HG03103 (cell line): ENCODE measurements around the gene IL10RB.
"Not testable (repeated sequence)": the region's sequence is repeated elsewhere in the genome, so short reads cannot be mapped to it uniquely, and the experiment has no call there.

Experiments used
- ATAC-seq: cut with Tn5 transposase; IDR thresholded peaks from one replicate; pipeline ENCODE4 v1.9.1; 2021; ENCODE audit warnings: low read depth; ENCODE audit not compliant: unreplicated experiment

IL10RB gene

DNA sequence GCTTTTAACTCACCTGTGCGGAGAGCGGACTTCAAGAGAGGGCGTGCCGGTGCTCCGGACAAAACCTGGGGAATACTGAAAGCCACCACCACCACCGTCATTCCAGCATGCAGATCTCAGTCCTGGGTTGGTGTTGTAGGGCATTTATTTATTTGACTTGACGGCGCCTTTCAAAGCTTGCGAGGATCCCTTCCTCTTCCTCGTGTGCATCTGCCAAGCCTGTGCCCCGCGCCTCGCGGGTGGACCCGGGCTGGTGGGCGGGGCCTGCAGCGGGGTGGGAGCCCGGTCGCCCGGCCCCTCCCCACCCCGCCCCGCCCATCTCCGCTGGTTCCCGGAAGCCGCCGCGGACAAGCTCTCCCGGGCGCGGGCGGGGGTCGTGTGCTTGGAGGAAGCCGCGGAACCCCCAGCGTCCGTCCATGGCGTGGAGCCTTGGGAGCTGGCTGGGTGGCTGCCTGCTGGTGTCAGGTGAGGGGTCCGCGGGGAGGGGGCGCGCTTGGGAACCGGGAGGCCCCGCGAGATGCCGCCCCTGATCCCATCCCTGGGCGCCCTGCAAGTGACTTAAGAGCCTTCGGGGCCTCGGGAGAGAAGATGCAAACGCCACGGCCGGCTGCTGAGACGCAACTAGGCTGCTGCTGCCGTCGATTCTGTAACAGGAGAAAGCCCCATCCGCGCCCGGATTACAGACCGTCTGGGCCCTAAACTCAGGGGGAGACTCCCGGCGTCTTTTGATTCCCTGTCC, at the start of gene IL10RB:
Gene IL10RB, plus strand, starts transcription at position 318 of the 739 bp plus-strand sequence. Its CDS starts 99 bp downstream, at position 417.
- ATAC-seq = no peak

DNA sequence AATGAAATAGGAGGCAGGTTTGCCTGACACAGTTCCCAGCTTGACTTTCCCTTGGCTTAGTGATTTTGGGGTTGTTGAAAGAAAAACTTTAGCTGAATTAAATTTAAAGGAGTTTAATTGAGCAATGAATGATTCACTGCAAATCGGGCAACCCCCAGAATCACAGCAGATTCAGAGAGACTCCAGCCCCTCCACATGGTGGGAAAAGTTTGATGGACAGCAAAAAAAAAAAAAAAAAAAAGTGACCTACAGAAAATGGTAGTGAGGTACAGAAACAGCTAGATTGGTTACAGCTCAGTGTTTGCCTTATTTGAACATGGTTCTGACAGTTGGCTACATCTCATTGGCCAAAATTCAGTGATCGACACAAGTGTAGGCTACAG, 49.0 kb upstream of the IL10RB start:
- no peak for ATAC-seq

DNA sequence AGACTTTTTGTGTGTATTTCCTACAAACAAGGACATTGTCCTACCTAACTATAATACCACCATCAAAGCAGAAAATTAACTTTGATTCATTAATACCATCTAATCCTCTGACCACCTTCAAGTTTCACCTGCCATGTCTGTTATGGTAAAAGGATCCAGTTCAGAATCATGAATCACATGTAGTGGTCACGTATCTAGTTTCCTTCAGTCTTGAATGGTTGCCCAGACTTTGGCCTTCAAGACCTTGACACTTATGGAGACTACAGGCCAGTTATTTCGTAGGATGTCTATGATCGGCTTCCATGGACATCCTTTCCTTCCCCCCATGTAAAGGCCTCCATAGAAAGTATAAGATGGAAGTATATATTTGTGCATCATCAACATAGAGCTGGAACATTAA, 46.9 kb upstream of the IL10RB start:
- no peak for ATAC-seq

DNA sequence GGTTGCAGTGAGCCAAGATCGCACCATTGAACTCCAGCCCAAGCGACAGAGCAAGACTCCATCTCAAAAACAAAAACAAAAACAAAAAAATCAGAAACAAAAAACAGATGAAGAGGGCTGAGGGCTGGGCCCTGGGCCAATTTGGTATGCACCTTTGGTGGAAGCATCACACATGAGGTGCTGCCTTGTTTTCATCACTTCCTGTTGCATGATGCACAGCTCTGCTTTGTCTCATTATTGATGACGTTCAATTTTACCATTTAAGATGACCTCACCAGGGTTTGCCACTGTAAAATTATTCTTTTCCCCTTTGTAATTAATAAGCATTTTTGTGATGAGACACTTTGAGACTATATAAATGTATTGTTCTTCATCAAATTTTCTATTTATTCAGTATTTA, 46.2 kb upstream of the IL10RB start:
- ATAC-seq = no peak

DNA sequence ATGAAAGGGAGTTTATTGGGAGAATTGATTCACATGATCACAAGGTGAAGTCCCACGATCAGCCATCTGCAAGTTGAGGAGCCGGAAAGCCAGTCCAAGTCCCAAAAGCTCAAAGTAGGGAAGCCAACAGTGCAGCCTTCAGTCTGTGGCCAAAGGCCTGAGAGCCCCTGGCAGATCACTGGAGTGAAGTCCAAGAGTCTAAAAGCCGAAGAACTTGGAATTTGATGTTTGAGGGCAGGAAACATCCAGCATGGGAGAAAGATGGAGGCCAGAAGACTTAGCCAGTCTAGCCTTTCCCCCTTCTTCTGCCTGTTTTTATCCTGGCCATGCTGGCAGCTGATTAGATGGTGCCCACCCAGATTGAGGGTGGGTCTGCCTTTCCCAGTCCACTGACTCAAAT, 40.8 kb upstream of the IL10RB start:
- not testable (repeated sequence) for ATAC-seq

DNA sequence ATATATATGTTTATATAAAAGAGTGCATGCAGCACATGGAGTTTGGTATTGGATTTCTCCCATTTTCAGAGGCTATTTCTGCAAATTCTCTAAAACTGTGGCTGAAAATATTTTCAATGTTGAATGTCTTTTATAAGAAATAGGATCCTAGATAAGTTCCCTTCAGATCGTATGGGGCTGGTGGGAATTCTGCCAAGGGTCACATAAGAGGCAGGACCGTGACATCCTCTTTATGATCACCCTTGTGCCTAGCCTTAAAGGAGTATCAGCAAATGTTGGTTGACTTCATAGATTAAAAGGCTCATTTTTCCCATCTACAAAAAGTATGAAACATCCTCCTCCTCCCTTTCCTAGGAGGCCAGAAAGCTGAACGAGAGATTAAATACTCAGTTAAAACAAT, 37.7 kb upstream of the IL10RB start:
- ATAC-seq = no peak

DNA sequence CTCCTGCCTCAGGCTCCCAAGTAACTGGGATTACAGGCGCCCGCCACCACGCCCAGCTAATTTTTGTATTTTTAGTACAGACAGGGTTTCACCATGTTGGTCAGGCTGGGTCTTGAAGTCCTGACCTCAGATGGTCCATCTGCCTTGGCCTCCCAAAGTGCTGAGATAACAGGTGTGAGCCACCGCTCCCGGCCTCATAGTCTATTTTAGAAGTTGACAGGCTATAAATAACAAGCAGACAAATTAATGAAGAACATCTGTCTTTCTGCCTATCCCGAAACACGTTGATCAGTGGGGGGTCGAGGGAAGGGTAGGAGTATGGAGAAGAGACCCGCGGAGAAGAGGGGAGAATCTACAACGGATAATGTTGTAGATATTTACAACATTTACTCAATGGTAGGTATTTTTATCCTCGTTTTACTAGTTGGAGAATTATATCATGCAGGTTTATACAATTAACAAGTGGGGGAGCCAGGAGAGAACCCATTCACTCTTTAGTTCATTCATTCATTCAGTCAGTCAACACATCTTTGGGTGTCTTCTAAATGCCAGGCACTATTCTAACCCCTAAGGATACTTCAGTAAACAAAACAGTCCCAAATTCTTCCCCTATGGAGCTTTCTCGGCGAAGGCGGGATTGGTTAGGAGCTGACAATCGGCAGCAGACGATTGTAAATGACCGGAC, 36.9 kb upstream of the IL10RB start:
- ATAC-seq = no peak

DNA sequence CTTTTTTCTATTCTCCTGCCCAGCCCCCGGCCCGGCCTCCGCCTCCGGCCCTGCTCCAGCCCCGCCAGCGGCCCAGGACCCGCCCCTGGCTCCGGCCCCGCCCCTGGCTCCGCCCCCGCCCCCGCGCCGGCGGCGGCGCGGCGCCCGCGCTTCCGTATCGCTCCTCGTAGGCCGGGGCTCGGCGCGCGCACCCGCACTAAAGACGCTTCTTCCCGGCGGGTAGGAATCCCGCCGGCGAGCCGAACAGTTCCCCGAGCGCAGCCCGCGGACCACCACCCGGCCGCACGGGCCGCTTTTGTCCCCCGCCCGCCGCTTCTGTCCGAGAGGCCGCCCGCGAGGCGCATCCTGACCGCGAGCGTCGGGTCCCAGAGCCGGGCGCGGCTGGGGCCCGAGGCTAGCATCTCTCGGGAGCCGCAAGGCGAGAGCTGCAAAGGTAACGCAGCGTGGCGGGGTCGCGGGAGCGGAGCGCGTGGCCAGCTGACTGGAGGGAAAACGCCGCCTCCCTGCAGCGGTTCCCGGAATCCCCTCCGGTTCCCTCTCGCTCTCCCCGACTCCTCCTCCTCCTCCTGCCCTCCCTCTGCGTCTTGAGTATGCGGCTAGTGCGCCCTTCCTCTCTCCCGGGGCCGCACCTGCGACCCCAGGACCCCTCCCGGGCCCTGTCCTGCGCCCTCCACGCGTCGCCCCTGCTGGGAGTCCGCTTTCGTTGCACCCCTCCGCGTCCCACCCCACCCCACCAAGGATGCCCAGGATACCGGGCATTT, 36.2 kb upstream of the IL10RB start, which contains the start of gene IFNAR2:
Gene IFNAR2, plus strand, starts transcription at position 155 of the 761 bp plus-strand sequence. CDS start 11,985 bp downstream, outside the sequence.
- ATAC-seq = peak; percentile 58

DNA sequence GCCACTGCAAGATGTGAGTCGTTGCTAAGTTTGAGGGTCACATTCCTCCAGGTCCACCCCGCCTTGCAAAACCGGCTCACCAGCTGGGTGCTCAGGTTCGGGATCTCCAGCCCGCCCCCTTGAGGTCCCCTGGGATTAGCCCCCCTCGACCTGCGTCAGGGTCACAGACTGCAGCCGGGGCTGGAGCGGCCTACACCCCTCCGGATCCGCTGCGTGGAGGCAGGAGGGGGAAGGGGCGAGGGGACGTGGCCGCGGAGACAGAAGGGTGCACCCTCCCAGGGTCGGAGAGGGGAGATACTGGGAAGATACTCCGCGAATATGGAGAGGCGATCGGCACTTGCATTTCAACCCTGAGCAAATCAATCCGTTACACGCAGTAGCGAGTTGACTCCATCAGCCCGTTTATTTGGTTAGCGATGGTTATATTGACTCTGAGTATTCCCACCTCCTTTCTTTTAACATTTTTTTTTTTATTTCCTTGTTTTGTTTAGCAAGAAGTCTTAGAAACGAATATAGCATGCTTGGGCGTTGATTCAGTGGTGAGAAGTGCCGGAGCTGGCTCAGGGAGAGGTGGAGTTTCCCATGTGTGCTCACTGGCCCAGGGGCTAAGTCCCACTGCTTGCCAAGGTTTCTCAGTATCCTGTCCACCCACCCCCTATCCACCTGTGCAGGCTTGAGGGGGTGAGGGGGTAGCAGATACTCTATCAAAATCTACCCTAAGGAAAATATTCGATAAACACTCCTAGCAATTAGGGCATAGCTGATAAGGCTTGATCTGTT, 35.4 kb upstream of the IL10RB start:
- peak; percentile 25 for ATAC-seq

DNA sequence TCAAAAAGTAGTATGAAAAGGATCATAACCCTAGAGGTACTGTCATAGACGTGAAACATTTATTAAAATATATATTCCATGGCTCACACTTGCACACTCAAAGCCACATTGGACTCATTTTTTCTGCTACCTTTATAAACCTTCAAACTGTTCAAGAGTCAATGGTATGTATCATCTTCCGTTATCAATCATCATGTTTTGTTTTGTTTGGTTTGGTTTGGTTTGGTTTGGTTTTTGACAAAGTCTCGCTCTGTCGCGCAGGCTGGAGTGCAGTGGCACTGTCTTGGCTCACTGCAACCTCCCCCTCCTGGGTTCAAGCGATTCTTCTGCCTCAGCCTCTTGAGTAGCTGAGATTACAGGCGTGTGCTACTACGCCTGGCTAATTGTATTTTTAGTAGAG, 34.6 kb upstream of the IL10RB start:
- no peak for ATAC-seq

DNA sequence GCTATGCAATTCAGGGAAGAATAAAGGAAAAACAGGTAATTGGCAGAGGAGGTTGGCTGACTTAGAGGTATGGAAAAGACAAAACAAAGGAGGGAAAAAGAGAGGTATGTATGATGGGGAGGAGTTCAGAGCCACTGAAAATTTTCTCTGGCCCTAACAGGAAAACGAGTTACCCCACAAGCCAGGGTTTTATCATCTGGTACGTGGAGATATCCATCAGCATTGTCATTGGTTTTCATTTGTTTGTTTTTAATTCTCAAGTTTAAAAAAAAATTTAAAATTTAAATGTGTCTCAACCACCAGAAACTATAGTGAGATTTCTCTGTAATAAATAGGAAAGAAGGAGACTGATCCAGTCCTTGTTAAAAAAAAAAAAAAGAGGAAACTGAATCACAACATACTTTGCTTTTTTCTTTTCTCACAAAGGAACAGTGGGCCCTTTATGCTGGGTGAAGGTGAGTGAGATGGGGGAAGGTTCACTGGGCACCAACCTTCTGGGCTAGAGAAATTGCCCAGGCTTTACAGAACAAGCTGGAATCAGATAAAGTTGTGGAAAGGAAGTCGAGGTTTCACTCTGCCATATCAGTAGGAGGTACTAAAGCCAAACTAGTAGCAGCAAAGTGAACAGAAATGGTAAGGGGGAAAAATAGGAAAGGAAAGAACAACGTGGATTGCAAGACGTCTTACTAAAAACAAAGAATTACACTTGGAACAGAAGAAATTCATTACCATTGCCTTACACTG, 33.7 kb upstream of the IL10RB start:
- ATAC-seq = no peak

DNA sequence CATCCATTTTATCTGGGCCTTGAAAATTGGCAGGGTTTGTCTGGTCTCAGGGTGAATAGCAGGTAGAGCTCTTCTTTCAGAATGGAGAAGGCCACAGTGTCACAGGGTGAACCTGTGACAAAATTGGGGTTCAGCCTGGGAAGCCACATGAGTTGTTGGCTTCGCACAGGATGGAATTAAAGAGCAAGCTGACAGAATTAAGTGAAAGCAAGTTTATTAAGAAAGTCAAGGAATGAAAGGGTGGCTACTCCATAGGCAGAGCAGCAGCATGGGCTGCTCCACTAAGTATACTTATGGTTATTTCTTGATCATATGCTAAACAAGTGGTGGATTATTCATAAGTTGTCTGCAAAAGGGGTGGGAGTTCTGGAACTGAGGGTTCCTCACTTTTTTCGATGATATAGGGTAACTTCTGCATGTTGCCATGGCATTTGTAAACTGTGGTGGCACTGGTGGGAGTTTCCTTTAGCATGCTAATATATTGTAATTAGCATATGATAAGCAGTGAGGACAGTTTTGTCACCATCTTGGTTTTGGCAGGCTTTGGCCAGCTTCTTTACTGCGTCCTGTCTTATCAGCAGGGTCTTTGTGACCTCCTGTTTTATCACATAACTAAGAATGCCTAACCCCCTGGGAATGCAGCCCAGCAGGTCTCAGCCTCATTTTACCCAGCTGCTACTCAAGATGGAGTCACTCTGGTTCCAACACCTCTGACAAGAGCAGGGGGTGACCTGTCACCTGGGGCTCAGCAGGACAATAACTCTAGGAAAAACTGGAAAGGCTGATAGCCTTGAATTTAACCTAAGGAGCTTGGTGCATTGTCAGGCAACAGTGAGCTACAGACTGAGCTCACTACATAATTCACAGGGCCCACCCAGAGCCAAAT, 31.3 kb upstream of the IL10RB start:
- ATAC-seq = no peak

DNA sequence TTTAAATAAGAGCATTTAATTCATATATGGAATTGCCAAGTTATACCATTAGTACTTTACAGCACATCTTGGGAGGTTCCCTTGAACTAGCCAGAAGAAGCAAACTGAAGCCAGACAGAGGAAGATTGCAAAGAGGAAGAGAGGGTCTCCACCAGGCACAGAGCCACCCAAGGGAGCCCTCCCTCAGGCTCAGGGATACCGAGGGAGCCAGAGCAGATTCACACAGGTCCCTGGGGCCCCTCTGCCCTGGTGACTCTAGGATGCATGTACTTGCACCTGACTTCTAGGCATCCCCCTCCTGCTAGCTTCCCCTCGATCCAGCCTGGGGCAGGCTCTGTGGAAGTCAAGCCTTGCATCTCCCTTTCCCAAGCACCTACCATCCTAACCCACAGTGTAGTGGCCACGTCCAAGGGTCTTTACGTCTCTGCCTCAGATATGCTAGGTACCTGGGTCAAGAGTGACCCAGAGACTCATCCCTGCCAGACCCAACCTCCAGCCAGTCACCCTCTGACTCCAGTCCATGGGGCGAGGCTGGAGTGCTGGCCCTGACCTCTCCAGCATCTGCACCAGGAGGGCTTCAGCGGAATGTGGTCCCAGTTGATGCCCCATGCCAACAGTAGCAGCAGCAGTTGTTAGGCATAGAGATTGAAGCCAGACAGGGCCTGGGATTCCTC, 30.0 kb upstream of the IL10RB start:
- no peak for ATAC-seq

DNA sequence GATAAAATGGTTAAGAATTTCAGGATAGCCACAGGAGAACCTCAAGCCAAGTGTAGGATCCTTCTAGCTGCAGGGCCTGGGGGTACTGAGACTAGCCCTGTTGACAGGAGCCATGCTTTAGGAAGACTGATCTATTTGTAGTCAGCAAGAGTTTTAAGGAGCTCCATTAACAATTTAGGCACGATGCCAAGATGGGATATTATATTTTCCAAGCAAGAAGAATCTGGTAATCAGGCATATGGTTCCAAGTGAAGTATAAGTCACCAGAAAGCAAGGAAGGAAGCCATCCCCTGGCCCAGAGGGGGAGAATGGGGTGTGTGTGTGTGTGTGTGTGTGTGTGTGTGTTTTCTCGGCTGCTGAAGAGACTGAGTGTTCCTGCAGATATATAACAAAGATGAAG, 29.4 kb upstream of the IL10RB start:
- no peak for ATAC-seq

DNA sequence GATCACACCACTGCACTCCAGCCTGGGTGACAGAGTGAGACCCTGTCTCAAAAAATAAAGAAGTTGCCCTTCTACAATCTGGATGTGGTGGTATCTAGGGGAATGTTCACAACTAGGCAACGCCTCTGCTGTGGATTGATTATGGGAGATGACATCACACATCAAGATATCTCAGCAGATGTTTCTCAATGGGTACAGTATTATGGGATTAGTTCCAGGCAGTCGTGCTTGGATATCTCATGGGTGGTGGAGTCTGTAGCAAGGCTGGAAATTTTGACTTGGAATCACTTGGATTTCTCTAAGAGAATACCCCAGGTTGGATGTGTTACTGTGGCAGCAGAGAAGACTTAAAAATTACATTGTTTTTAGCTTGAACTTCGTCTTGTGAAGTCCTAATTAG, 28.7 kb upstream of the IL10RB start:
- no peak for ATAC-seq

DNA sequence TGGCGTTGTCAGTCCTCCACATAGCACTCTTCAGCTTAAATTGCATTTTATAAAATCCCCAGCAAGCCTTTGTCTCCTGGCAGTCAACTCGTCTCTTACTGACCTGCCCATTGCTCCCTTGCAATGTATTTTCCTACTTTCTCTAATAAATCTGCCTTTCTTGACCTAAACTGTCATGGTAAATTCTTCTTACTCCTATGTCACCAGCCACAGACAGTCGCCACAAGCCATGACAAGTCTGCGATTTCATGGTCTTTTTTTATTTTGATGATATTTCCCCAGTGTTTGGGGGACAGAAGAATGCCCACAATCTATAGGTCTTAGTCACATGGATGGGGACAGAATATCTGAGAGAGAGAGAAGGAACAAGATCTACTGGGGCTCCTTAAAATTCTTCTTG, 28.0 kb upstream of the IL10RB start:
- ATAC-seq = peak; percentile 16

DNA sequence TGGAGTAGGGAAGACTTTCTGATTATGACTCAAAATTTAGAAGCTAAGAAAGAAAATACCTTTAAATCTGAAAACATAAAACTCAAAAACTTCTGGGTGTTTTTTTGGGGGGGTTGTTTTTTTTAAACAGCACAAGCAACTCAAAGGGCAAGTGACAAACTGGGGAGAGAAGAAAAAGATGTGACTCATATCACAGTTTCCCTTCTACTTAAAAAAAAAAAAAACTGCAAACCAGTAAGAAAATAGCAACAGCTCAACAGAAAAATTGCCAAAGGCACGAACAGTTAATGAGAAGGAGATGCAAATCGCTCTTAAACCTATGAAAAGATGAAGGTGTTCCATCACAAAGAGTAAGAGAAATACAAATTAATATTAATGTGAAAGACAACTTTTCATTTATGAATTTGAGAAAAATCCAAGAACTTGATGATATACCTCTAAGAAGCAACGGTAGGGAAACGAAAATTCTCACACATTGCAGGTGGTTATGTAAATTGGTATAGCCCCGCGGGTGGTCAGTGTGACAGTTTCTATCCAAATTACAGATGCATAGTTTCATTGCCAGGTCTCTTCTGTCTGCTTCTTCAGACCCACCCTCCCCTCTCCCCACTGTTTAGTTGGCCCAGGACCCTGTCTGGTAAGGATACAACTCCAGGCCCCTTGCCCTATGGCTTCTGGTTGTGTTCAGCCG, 27.5 kb upstream of the IL10RB start:
- ATAC-seq = peak; percentile 65
